ENCODE data around the gene KCNQ1. TPM values are rescaled to one million over a fixed set of nuclear protein-coding genes. Genes with fewer than 3 reads are reported as not detected.

Gene KCNQ1
- polyA plus RNA-seq, 1 experiment, result not detected

DNA sequence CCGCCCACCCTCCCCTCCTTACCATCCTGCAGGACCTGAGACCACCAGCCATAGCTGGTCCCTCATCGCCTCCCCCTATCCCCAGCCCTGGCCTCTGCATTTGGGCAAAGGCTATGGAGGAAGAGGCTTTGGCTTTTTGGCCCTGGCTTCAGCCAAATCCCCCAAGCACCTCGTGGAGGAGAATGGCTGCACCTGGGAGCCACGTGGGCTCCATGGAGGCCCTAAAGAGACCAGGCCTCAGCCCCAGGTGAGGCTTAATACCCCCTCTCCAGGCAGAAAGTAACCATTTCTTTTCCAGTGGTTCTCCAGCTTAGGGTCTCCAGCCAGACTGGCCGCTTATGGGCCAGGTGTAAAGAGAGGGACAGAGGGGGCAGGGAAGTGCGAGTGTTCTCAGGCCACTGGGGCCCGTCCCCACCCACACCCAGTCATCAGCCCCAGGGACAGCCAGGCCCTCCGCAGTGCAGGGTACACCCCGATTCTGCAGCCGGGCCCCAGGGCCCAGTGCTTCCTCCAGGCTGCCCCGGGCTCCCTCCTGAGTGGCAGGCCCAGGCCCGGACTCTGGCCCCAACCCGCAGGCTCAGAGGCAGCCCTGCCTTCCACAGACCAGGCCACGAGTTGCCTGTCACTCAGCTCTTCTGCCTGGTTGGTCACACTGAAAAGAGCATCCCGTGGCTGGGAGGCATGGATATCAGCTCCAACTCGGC, 414.3 kb downstream of the KCNQ1 start:
- Histone ChIP-seq H3K27ac (ENCODE audit: low read depth, low read length) (no peak overlapping the region), H3K27me3 (ENCODE audit: control insufficient read depth, insufficient read depth, low read length) (peaks cover 75% of the 10 kb centered on the region), H3K4me3 (ENCODE audit: low read depth, low read length) (no peak overlapping the region), H3K9me3 (ENCODE audit: control insufficient read depth, insufficient read depth, low read length) (peaks cover 4% of the 10 kb centered on the region; the same call in 1 of the 2 replicates)
- TF ChIP-seq, protein P1, sequence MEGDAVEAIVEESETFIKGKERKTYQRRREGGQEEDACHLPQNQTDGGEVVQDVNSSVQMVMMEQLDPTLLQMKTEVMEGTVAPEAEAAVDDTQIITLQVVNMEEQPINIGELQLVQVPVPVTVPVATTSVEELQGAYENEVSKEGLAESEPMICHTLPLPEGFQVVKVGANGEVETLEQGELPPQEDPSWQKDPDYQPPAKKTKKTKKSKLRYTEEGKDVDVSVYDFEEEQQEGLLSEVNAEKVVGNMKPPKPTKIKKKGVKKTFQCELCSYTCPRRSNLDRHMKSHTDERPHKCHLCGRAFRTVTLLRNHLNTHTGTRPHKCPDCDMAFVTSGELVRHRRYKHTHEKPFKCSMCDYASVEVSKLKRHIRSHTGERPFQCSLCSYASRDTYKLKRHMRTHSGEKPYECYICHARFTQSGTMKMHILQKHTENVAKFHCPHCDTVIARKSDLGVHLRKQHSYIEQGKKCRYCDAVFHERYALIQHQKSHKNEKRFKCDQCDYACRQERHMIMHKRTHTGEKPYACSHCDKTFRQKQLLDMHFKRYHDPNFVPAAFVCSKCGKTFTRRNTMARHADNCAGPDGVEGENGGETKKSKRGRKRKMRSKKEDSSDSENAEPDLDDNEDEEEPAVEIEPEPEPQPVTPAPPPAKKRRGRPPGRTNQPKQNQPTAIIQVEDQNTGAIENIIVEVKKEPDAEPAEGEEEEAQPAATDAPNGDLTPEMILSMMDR (IDR thresholded peaks at IDR 0.05; ENCODE audit: low read depth, low read length), result no peak
- ChIA-PET CTCF (interaction anchor here (0.5 kb wide), 1 partner anchor 33 kb away, joined by 4 read pairs; no protein-coding TSS in a partner anchor), POLR2A (no interaction called here)
- no peak for DNase-seq (ENCODE audit: low read depth, low spot score)

DNA sequence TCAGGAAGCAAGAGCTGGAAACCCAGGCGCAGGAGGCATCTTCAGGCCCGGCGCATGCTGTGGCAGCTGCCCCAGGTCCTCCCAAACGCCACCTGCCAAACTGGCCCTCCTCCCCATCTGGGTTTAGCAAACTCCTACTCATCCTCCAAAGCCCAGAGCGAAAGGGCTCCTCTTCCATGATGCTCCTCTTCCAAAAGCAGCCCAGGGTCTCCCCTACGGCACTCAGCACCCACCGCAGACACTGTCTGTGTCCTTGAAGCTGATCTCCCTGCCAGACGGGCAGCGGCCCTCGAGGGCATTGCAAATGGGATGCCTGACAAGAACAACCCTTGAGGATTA, 414.9 kb downstream of the KCNQ1 start:
- Histone ChIP-seq H3K27ac (ENCODE audit: low read depth, low read length) (no peak overlapping the region), H3K4me3 (ENCODE audit: low read depth, low read length) (no peak overlapping the region), H3K27me3 (ENCODE audit: control insufficient read depth, insufficient read depth, low read length) (peaks cover 77% of the 10 kb centered on the region), H3K9me3 (ENCODE audit: control insufficient read depth, insufficient read depth, low read length) (peaks cover 4% of the 10 kb centered on the region; the same call in 1 of the 2 replicates)
- POLR2A ChIA-PET, result no interaction called here
- DNase-seq (ENCODE audit: low read depth, low spot score), result no peak
- TF ChIP-seq, protein P1 (IDR thresholded peaks at IDR 0.05; ENCODE audit: low read depth, low read length), result no peak
- CTCF ChIA-PET, result no interaction called here

DNA sequence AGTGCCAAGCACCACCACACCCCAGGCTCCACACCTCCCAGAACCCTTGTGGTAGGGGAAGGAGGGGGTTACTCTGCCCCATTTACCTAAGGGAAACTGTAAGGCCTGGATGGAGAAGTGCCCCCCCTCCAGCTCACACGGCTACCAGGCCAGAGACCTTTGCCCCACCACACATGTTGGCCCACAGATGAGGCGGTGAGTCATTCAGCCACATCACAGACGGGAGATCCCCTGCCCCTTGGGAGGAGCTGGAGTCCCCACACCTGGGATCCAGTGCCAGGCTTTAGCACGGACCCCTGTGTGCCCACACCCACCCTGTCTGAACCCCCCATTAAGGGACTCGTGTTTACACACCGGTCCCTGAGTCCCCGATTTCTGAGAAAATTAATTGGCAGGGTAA, 415.8 kb downstream of the KCNQ1 start:
- POLR2A ChIA-PET, result no interaction called here
- Histone ChIP-seq H3K27ac (ENCODE audit: low read depth, low read length) (no peak overlapping the region), H3K27me3 (ENCODE audit: control insufficient read depth, insufficient read depth, low read length) (peaks cover 81% of the 10 kb centered on the region), H3K9me3 (ENCODE audit: control insufficient read depth, insufficient read depth, low read length) (peaks cover 4% of the 10 kb centered on the region; the same call in 1 of the 2 replicates), H3K4me3 (ENCODE audit: low read depth, low read length) (no peak overlapping the region)
- CTCF ChIA-PET, result no interaction called here
- no peak for DNase-seq (ENCODE audit: low read depth, low spot score)
- TF ChIP-seq, protein P1 (IDR thresholded peaks at IDR 0.05; ENCODE audit: low read depth, low read length), result no peak

DNA sequence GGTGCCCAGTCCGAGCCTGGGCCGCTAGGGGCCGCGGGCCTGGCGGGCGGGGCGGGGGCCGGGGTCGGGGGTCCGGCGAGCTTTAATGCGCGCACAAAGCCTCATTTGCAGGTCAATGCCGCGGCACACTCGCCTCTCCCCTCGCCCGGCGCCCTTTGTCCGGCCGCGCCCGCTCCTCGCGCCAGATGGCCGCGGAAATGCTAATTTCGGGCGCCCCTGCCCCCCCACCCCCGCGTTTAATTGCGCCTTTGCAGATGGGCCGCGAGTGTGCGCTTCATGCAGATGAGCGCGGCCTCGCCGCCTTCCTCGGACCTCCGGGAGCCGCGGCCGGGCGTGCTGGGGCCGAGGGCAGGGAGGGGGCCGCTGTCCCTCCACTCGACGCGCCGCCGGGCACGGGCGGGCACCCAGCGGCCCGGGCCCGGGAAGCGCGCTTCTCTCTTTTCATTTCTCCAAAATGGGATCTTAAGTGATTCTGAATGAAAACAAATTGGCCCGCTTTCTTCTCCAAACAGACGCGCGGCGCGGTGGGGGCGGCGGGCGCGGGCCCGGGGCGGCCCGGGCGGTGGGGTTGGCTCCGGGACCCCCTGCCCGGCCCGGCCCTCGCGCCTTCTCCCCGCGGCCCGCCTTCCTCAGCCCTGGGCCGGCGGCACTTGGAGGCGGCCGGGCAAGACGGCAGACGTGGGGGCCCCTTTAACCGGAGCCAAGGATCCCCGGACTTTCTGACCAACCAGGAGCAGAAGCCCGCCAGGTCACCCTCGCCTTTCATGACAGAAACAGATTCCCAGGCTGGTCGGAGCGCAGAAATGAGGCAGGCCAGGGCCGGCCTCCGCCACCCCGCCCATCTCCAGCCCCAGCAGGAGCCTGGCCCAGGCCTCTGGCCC, 417.8 kb downstream of the KCNQ1 start:
- ChIA-PET POLR2A (no interaction called here), CTCF (no interaction called here)
- no peak overlapping the region for H3K27ac ChIP-seq (ENCODE audit: low read depth, low read length)
- TF ChIP-seq, protein P1 (IDR thresholded peaks at IDR 0.05; ENCODE audit: low read depth, low read length), result no peak
- DNase-seq (ENCODE audit: low read depth, low spot score), result no peak
- H3K9me3 ChIP-seq (ENCODE audit: control insufficient read depth, insufficient read depth, low read length), result peaks cover 16% of the 10 kb centered on the region
- peaks cover 82% of the 10 kb centered on the region for H3K27me3 ChIP-seq (ENCODE audit: control insufficient read depth, insufficient read depth, low read length)
- H3K4me3 ChIP-seq (ENCODE audit: low read depth, low read length), result no peak overlapping the region

DNA sequence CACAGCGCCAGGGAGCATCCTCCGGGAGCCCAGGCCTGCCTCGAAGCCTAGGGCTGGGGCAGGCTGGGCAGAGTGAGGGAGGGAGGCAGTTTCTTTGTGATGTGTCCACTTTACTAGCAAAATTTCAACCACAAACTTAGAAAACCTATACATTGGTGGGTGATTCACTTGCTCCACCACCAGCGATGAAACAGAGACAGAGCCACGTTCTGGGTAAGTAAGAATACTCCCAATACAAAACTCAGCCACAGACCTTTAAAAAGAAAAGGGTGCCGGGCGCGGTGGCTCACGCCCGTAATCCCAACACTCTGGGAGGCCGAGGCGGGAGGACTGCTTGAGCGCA, 418.4 kb downstream of the KCNQ1 start:
- Histone ChIP-seq H3K27ac (ENCODE audit: low read depth, low read length) (no peak overlapping the region), H3K27me3 (ENCODE audit: control insufficient read depth, insufficient read depth, low read length) (peaks cover 83% of the 10 kb centered on the region), H3K4me3 (ENCODE audit: low read depth, low read length) (no peak overlapping the region), H3K9me3 (ENCODE audit: control insufficient read depth, insufficient read depth, low read length) (peaks cover 18% of the 10 kb centered on the region)
- TF ChIP-seq, protein P1 (IDR thresholded peaks at IDR 0.05; ENCODE audit: low read depth, low read length), result no peak
- POLR2A ChIA-PET, result no interaction called here
- no peak for DNase-seq (ENCODE audit: low read depth, low spot score)
- CTCF ChIA-PET, result no interaction called here

Data from AG04450 (cell line).